HG03025 (cell line): ENCODE results near the gene PRDM16.

Experiments used
- ATAC-seq: cut with Tn5 transposase; IDR thresholded peaks from one replicate; pipeline ENCODE4 v1.9.1; 2021; ENCODE audit warnings: mild to moderate bottlenecking, moderate library complexity; ENCODE audit not compliant: unreplicated experiment, low FRiP score

Gene PRDM16

DNA sequence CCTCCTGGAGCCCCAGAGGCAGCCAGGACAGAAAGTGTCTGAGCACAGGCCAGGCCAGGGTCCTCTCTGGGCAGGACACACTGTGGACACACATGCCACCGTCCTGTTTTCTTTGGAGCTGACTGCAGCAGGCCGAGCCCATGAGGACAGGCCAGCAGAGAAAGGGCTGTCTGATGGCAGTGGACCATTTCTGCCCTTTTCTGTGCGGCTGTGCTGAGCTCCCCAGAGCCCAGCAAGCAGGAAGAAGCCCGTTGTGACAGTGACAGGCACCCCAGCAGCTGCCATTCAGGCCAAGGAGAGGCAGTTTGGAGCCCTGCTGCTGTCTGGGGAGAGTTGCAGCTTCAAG is 269.7 kb downstream of the PRDM16 start:
- ATAC-seq, result no peak

DNA sequence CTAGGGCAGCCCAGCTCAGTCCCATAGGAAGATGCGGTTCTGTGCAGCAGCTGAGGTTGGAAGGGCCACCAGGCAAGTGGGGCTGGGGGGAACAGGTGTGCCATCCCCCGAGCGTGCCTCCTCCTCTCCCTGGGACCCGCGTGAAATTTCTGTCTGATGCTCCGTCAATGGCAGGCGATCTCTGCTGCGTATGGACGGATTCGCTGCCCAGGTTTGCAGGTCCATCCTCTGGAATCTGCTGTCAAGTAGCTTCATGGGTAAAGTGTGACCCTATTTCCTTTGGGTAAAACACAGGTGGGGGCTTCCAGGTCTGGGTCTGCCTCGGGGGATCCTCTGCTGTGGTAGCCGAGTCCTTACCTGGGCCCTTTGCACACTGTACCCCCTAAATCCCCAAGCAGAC is 270.9 kb downstream of the PRDM16 start:
- ATAC-seq, result no peak

DNA sequence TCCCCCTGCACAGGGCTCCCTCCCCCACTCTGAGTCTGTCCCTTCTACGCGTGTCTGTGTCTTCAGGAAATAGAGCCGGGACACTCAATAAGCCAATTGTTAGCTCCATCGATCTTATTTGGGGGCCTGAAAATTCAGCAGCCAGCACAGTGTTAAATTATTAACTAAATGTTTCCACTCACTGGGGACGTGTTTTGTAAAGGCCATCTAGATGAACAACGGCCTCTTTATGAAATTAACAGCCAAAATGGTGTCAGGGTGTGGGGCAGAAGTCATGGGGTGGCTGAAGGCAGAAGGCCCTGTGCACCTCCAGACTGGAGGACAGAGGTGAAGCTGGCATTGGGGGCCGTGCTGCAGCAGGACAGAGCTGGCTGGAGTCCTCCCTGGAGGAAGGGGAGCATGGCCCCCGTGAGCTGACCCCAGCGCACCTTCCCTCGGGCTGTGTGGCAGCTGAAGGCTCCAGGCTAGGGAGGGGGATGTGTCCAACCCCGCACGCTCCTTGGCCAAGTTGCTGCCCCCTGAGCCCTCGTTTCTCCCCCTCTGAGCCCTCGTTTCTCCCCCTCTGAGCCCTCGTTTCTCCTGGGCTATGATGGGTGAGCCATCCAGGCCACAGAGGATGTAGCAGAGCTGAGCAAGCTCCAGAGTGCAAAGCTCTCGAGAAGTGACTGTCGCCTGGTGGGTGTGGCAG is 271.7 kb downstream of the PRDM16 start:
- ATAC-seq, result no peak

DNA sequence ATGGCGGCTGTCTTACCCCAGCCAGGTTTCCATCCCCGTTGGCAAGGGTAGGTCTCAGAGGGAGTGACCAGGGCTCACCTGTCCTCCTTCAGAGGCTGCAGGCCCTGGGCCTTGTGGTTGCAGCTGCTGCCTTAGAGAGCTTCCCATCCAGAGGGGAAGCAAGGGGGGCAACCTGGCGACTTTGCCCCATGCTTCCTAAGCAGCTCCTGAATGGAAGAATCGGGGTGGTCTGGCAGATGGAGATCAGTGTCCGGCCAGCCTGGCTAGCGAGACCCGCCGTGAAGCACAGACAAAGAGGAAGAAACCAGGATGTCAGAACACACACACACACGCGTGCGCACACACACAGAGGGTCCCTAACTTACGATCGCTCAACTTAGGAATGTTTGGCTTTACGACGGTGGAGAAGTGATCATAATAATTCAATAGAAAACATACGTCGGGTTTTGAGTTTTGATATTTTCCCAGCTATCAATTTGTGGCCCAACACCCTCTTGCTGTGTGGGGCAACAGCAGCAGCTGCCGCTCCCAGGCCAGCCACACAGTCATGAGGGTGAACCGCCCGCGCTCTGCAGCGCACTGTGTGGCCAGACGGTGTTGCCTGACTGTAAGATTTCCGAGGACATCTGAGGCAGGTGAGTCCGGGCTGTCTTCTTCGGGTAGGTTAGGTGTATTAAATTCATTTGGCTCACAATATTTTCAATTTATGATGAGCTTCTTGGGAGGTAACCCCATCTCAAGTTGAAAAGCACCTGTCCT is 272.4 kb downstream of the PRDM16 start:
- no peak for ATAC-seq

DNA sequence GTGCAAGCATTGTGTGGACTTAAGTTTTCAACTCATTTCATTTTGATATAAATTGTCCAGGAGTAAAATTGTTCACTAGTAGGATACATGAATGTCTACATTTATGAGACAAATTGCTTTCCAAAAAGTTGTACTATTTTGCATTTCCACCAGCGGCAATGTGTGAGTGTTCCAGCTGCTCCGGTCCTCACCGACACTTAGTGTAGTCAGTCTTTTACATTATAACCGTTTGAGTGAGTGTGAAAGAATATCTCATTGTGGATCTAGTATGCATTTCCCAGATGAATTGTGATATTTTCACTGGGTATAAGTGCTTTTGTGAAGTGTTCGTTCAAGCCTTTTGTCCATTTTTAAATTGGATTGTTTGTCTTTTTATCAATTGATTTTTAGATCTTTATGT is 274.0 kb downstream of the PRDM16 start:
- ATAC-seq, result no peak

DNA sequence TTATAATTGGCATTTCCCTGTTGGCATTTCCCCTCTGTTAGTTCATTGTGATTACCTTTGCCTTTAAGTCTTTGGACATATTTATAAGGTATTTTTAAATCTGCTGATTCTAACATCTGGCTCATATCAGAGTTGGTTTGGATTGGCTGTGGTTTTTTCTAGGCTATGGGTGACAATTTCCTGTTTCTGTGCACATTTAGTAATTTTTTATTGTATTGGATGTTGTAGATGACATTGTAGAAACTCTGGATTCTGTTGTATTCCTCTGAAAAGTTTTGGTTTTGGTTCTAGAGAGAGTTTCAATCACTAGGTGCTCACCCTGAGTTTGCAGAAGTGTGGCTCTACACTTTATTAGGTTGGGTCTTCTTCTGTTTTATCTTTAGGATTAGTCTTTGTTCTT is 275.4 kb downstream of the PRDM16 start:
- no peak for ATAC-seq

DNA sequence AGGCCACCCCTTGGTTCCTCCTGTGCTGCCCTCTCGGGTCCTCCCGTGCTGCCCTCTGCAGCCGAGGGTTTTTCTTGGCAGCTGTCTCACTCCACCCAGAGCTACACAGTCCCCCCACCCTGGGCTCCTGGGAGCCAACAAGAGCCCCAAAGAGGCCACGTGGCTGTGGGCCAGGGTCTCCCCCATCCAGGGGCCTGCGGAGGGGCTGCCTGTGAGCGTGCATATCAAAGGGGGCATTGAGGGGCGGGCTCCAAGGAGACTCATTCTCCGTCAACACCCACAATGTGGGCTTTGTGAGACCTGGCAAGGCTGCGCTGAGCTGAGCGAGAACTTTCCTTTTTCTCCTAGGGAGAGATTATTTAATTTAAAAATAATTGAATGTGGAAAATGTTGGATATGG is 276.8 kb downstream of the PRDM16 start:
- no peak for ATAC-seq

DNA sequence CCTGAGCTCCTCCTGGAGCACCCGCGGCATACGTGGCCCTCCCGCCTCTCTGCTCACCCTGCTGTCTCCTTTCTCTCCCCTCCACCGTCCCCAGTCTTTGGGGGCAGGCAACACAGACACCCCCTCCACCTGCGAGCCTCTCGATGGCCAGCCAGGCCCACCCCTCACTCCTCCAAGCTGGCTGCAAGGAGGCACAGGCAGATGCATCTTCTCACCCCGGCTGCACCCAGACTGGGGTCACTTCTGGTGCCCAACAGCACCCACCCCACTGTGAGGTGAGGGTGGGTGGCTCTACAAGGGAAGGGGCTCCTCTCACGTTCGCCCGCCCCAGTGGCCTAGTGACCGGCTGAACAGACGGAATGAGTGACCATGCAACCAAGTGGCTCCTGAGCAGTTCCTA is 277.5 kb downstream of the PRDM16 start:
- no peak for ATAC-seq

DNA sequence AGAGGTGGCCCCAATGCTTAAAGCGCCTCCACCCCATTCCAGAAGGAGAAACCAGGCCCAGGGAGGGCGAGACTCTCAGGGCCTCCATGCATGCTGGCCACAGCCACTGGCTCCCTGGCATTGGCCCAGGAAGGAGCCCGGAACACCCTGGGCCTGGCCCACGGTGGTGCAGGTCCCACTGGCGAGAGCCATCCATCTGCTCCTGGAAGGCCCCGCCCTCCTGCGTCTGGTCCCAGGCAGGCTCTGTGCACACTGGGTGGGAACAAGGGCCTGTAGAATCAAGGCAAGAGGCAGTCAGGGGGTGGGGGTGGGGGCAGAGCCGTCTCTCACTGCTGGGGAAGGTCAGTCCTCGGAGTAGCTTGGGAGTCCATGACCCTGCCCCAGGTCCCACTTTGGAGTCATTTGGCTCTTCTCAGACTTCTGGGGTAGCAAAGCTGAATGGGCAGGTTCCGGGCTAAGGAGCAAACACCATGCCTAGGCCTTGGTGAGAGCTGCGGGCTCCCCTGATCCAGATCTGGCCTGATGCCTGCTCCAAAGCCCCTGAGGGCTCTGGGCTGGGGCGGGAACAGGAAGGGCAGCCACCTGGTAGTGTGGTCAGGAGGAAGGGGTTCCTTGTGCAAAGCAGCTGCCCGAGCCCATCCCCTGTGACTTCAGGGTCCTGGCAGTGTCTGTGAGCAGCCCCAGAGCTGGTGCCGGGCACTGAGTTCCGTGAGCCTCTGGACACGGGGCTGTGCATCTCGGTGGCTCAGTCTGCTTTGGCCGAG is 278.4 kb downstream of the PRDM16 start:
- ATAC-seq, result no peak

DNA sequence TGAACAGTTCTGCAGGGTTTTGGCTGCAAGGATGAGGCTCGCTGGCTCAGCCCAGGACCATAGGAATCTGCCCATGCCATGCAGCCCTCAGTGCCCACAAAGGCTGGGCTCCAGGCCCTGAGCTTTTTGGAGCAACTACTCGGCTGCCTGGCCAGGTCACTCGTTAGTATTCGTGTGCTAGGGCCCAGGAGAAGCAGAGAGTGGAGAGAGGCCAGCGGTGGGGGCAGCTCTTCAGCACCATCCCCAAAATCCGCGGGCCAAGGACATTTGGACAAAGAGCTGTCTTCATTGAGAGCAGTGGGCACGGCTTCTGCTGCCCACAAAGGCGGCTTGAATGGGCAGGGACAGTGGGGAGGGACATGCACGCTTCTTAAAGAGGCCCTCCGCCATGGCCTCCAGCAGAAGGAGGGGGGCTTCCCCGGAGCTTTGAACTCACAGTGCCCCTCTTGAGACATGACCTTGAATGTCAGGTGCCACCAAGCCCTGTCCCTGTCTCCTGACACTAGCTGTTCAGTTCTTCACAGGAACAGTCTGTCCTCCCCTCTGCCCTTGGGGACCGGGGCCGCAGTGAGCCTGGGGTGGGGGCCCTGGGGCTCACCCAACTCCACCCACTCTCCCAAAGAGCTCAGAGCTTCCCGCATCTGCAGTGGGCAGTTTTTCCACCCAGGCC is 279.3 kb downstream of the PRDM16 start:
- no peak for ATAC-seq

DNA sequence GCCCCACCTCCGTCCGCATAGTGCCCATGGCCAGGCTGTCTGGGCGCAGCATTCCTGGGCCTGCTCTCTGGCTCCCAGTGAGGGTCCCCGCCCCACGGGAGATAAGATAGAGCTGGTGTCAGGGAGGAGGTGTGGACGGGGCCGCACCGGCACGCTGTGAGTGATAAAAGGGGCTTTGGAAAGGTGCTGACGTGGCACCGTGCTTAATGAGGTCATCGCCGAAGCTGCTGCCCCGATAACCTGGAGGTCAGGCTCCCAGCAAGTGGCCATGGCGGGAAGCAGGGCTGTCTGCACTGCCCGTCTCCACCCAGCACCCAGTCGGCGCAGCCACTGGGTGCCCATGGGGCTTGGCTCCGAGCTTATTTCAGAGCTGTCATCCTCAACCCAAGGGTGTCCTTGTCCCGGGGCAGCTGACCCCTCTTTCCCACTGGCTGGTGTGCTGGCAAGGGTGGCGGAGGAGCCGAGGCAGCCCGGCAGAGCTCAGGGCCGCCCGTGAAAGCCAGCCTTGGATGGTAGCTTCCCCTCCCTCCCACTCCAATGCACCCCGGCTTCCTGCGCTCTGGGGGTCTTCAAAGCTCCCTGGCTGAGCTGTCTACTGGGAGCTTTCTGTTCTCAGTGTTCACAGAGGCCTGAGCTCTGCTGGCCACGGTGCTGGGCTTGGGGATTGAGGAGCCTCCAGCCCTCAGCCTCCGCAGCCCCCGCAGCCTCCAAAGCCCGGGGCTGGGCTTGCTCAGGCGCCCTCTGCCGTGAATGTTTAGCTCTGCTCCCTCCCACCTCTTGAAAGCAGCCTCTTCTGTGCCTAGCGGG is 280.4 kb downstream of the PRDM16 start:
- ATAC-seq, result no peak

DNA sequence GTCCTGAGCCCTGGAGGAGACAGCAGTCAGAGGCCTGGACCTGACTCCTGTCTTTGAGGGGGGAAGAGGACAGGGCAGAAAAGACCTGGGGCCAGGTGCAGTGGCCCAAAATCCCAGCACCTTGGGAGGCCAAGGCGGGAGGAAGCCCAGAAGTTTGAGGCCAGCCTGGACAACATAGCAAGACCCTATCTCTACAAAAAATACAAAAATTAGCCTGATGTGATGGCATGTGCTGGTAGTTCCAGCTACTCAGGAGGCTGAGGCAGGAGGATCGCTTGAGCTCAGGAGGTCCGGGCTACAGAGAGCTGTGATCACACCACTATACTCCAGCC is 280.9 kb downstream of the PRDM16 start:
- no peak for ATAC-seq

DNA sequence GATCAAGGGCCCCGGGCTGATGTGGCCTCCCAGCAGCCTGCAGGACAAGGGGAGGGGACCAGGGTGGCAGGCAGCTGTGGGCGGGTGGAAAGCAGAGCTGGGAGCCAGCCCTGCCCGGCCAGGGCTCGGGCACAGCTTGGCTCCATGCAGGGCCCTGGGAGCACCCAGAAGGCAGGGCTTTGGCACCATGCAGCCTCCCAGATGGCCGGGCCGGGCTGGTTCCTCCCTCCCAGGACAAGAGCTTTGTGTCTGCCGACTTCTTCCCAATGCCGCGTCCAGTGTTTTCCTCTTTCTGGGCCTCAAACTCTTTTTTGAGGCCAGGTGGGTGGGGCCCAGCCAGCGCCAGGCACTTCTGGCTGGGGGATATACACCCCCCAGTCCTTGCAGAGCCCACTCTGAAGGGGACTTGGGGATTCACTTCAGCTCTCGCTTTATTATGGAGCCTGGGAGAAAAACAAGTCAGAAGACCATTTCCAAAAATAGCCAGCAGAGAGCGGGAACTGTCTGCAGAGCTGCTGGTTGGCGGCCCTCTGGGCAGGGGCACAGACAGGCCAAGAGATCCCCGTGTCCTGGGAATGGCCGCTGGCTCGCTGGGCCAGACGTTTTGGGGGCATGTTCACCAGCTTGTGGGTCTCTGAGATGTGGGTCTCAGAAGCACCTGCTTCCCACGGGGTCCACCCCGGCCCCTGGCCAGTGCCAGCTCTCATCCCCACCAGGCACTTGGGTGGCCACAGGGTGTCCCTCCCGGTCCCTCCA is 281.7 kb downstream of the PRDM16 start:
- no peak for ATAC-seq

DNA sequence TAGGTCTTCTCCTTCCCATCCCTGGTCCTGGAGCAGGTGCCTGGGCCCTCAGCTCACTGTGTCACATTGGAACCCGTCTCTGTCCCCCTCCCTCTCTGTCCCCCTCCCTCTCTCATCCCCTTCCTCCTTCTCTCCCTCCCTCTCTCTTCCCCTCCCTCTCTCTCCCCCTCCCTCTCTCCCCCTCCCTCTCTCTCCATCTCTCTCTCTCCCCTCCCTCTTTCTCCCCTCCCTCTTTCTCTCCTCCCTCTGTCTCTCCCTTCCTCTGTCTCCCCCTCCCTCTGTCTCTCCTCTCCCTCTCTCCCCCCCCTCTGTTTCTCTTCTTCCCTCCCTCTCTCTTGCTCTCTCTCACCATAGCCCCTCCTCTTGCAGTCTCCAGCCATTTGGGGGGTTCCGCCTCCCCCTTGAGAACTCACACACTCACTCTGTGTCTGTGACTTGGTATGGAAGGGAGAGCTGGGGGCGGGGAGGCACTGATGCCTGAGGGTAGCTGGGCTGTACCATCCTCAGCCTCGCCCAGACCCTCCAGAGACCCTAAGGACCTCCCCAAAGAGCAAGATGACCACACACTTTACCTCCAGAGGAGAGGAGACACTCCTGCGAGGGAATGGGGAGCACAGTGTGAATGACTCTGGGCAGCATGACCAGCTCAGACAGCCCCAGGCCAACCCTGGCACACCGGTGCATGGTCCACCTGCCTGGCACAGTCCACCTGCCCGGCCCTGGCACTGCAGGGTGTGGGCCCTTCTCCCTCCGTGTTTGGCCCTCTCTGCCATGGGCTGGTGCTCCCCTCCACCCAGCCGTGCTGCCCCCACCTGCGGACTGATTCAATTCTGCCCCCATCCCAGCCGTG is 282.7 kb downstream of the PRDM16 start:
- no peak for ATAC-seq

DNA sequence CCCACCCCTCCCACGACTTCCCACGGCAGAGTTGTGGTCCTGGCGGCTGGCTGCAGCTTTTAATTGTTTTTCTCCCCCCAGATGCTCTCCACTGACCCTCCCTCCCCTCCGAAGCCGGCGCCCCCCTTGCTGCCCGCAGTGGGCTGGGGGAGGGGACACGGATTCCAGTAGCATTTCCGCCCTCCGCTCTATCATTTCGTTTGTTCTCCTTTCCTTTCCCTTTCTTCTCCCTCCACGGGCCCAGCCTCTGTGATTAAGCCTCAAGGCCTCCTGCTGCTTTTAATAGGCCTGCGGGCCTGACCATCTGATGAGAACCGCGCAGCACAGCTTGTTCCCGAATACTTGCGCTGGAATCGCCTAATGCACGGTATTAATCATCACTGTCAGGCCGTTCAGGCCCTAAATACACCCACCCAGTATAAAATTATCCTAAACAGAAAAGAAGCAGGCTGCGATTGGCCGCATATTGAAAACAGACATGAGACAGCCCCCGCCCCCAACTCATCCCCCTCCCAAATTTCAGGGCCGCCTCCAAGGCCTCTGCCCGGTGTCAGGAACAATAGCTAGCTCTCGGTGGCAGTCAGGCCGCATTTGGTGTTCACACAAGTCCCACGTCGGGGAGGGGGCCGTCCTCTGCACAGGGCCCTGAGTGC is 283.4 kb downstream of the PRDM16 start:
- no peak for ATAC-seq

DNA sequence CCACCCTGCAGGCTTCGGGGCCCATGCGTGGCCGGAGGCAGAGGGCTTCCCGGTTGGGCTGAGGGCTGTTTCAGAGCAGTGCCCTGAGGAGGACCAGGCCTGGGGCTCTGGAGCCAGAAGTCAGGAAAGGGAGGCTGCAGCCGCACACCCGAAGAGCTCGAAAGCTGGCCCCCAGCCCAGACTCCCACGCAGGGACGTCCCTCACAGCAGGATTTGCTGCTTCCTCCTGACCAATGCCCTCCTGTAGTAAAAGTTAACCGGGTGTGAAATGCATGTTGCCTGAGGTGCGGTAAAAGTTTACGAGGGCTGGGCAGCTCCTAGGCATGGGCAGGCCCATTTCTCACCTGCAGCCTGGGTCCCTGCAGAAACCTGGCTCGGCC is 283.9 kb downstream of the PRDM16 start:
- no peak for ATAC-seq

DNA sequence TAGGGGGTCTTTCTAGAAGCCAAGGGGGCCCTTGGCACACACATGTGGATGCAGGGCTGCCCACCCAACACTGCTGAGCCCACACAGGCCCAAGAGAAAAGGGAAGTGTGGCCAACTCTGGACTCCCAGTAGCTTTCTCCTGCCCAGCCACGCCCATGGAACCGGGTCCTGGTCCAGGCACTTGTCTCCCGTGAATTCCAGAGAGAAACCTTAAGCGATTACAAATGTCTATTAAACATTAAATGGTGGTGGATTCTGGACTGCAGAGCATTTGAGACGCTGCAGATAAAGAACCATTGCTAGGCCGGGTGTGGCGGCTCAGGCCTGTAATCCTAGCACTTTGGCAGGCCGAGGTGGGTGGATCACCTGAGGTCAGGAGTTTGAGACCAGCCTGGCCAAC is 284.9 kb downstream of the PRDM16 start:
- ATAC-seq, result no peak

DNA sequence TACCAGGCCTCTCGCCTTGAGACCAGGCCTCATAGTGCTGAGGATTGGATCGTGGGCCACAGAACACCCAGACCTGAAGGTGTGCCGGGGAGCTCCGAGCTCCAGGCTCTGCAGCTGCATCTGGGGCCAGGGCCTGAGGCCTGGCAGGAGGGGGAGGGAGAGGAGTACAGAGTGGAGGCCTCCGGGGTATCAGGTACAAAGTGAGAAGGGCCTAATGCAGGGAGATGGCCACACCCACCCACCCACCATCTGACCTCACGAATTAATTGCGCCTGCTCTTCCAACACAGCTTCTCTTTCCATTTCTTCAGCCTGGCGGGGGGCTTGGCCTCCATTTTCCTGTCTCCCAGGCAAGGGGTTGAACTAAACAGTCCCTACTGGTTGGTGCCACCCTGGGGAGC is 286.1 kb downstream of the PRDM16 start:
- ATAC-seq, result no peak
